NCI-H526 (cell line): ENCODE data around the gene SLCO3A1.

Experiments
- DNase-seq, 2 experiments: peaks; one replicate each; lab custom pipeline; 2025; lab: John Stamatoyannopoulos, UW

Gene SLCO3A1

GRCh38 chr15:91882858-91883586 lies 29.5 kb downstream of the SLCO3A1 start:
- no peak for DNase-seq

- no peak for DNase-seq
Observed at GRCh38 chr15:91884606-91885005, 31.1 kb downstream of the SLCO3A1 start.

- no peak for DNase-seq
Observed at GRCh38 chr15:91885054-91885453, 31.5 kb downstream of the SLCO3A1 start.

- peak in 1 of 2 experiments; percentile 28 for DNase-seq
Observed at GRCh38 chr15:91885714-91886270, 32.3 kb downstream of the SLCO3A1 start.

- no peak for DNase-seq
Observed at GRCh38 chr15:91886878-91887277, 33.4 kb downstream of the SLCO3A1 start.

- DNase-seq = no peak
Observed at GRCh38 chr15:91887321-91887720, 33.8 kb downstream of the SLCO3A1 start.

- no peak for DNase-seq
Observed at GRCh38 chr15:91887921-91888373, 34.4 kb downstream of the SLCO3A1 start.

GRCh38 chr15:91889111-91889815 lies 35.8 kb downstream of the SLCO3A1 start:
- peak; percentile 63 to 78 for DNase-seq

GRCh38 chr15:91890614-91891013 lies 37.1 kb downstream of the SLCO3A1 start:
- peak in 1 of 2 experiments; percentile 21 for DNase-seq

- DNase-seq = no peak
Observed at GRCh38 chr15:91891101-91891500, 37.6 kb downstream of the SLCO3A1 start.

- DNase-seq = no peak
Observed at GRCh38 chr15:91891788-91892345, 38.4 kb downstream of the SLCO3A1 start.

- DNase-seq = no peak
Observed at GRCh38 chr15:91892436-91892835, 38.9 kb downstream of the SLCO3A1 start.

GRCh38 chr15:91894606-91895005 lies 41.1 kb downstream of the SLCO3A1 start:
- DNase-seq = no peak

GRCh38 chr15:91895051-91895450 lies 41.5 kb downstream of the SLCO3A1 start:
- DNase-seq = no peak

GRCh38 chr15:91896341-91897055 lies 43.0 kb downstream of the SLCO3A1 start:
- no peak for DNase-seq

GRCh38 chr15:91897585-91898372 lies 44.3 kb downstream of the SLCO3A1 start:
- no peak for DNase-seq

- no peak for DNase-seq
Observed at GRCh38 chr15:91898843-91899242, 45.3 kb downstream of the SLCO3A1 start.

GRCh38 chr15:91904942-91905341 lies 51.4 kb downstream of the SLCO3A1 start:
- DNase-seq = no peak

GRCh38 chr15:91908391-91908790 lies 54.9 kb downstream of the SLCO3A1 start:
- DNase-seq = no peak

GRCh38 chr15:91909111-91909510 lies 55.6 kb downstream of the SLCO3A1 start:
- DNase-seq = no peak

GRCh38 chr15:91909574-91909973 lies 56.1 kb downstream of the SLCO3A1 start:
- peak in 1 of 2 experiments; percentile 22 for DNase-seq
